Lower lobe of right lung (tissue), 1 donor: ENCODE results near the gene STOML3. TPM values are rescaled to one million over a fixed set of nuclear protein-coding genes. Genes with fewer than 3 reads are reported as not detected.

Experiments used
- total RNA-seq: library from RNA; stranded (reverse); fragmentation: NEBNext Ultra II Directional; extraction: Animal tissue kit (Norgen Biotek cat#: 25700); gene quantifications from one replicate; pipeline ENCODE4 v1.2.1, GENCODE V29; 2021
- donor health status: DM: no; HTN: yes; CAD: no; lungs with severe emphysema.

The STOML3 gene
- total RNA-seq, 1 donor from 2014 or later: 2.7 TPM

Other genes with a start within 250 kb of the STOML3 start
- gene PROSER1, start 47.3 kb upstream of the STOML3 start, total RNA-seq: 35.6 TPM
- gene NHLRC3, start 47.6 kb upstream of the STOML3 start, total RNA-seq: 35.4 TPM